ENCODE measurements around the gene GALK1. TPM values are rescaled to one million over a fixed set of nuclear protein-coding genes. Genes with fewer than 3 reads are reported as not detected.

Gene GALK1
- total and polyA plus RNA-seq, 9 of the 15 experiments (the other 6 are each of a cell fraction or from before 2014, with no cell fraction given) = 0.45 to 51.6 (median 17.4) TPM

GRCh38 chr17:75752405-75752709, 12.6 kb downstream of the GALK1 start:
- no peaks in the 10 kb centered on the region for H3K79me2 ChIP-seq (ENCODE audit: control insufficient read depth, insufficient read depth, low read length)
- no peak overlapping the region for H3K4me3 ChIP-seq
- no peaks in the 10 kb centered on the region for H4K20me1 ChIP-seq (replicated peaks; ENCODE audit: control insufficient read depth, insufficient read depth, low read length)
- BruUV-seq (replicated peaks) = no TSS peak
- ChIA-PET CTCF (ENCODE audit: low intra/inter-chr PET ratio) (interaction anchor here (1.0 to 1.2 kb wide), 2 partner anchors 77 to 119 kb away, joined by 3 to 5 read pairs; partner anchors contain the start of gene SMIM5), POLR2A (interaction anchor here (1.0 to 14.7 kb wide), 3 partner anchors 22 to 57 kb away, joined by 3 to 464 read pairs (median 3); a partner anchor contains a TSS)
- no peak overlapping the region for H3K9ac ChIP-seq (ENCODE audit: insufficient read depth in 1 of 2, low read depth in 2 of 2, low read length in 2 of 2)
- intact Hi-C loops (cut with micrococcal nuclease) (loop anchor here (5.0 to 10.0 kb wide), 2 partner anchors 235 to 252 kb away; partner anchors contain the start of genes CASKIN2, CDK3 and TSEN54), in situ Hi-C loops (cut with MboI) (no loop called here)
- no peak overlapping the region for H2AFZ ChIP-seq (ENCODE audit: low read depth, low read length)
- no peaks in the 10 kb centered on the region for H3K27me3 ChIP-seq (ENCODE audit: control insufficient read depth in 2 of 2, insufficient read depth in 2 of 2, low read length in 2 of 2)
- FAIRE-seq (no peak), DNase-seq (ENCODE audit: extremely low read depth in 1 of 4, low spot score in 3 of 4) (no peak), ATAC-seq (no peak)
- H3K9me1 ChIP-seq (ENCODE audit: control insufficient read depth, insufficient read depth, low read length) = no peaks in the 10 kb centered on the region
- H3K4me1 ChIP-seq (replicated peaks in 1 of 2; ENCODE audit: control insufficient read depth in 2 of 2, insufficient read depth in 2 of 2, low read length in 2 of 2) = peaks cover 13 to 71% of the 10 kb centered on the region in 2 experiments
- H3K9me3 ChIP-seq (replicated peaks; ENCODE audit: control insufficient read depth, insufficient read depth, low read depth, low read length) = no peaks in the 10 kb centered on the region
- no peak overlapping the region for H3K27ac ChIP-seq (ENCODE audit: extremely low read depth, low read depth, low read length)
- WGBS (ENCODE audit: insufficient coverage, low coverage, missing lambda C conversion rate) = 63% methylated on average over 4 of the region's 10 CpGs
- H3K36me3 ChIP-seq (ENCODE audit: control insufficient read depth, insufficient read depth, low read length) = no peaks in the 10 kb centered on the region
- H3K4me2 ChIP-seq (ENCODE audit: insufficient read depth, low read length) = no peak overlapping the region
- TF ChIP-seq CHD7 (IDR thresholded peaks at IDR 0.05; ENCODE audit: low read depth, low read length) = no peak
- TF ChIP-seq ZFP91 (CRISPR knock-in tag; IDR thresholded peaks at IDR 0.05) = no peak
- TF ChIP-seq NR2C1 (IDR thresholded peaks at IDR 0.05) = no peak
- TF ChIP-seq NR2C1 (tag; IDR thresholded peaks at IDR 0.05) = no peak
- no peak for TF ChIP-seq GATAD2A (IDR thresholded peaks at IDR 0.05)
- no peak for TF ChIP-seq FOXK1 (CRISPR knock-in tag; IDR thresholded peaks at IDR 0.05; ENCODE audit: borderline replicate concordance)
- no peak for TF ChIP-seq ZNF311 (CRISPR knock-in tag; IDR thresholded peaks at IDR 0.05)
- TF ChIP-seq MBD1 (CRISPR knock-in tag; IDR thresholded peaks at IDR 0.05) = no peak

All from K562 (cell line).